Right lobe of liver (tissue), 6 donors: ENCODE measurements around the gene CBL. TPM values are rescaled to one million over a fixed set of nuclear protein-coding genes. Genes with fewer than 3 reads are reported as not detected.

ENCODE experiments used
- ATAC-seq, 4 donors: fragments of 200-7000 bp; cut with Tn5 transposase; one replicate each; pipeline ENCODE4 v1.9.1; 2020; ENCODE audit warnings: mild to moderate bottlenecking in 4 of 4, moderate library complexity in 4 of 4
- DNase-seq, 3 donors: peaks; one replicate each; pipeline ENCODE4 v3.0.0-alpha.2; 2020
- H3K27ac ChIP-seq, 3 donors: fragments of 200-600 bp; one replicate each; pipeline ENCODE4 v1.8.0; 2022
- H3K27me3 ChIP-seq, 2 donors: fragments of 200-600 bp; one replicate each; pipeline ENCODE4 v1.8.0; 2022
- H3K36me3 ChIP-seq, 4 donors: fragments of 200-600 bp; sonication (generic) in 1 of 4; one replicate each; pipeline versions ENCODE4 v1.5.1 to v1.8.0; 2017 to 2022; ENCODE audit warnings: control low read depth in 1 of 4
- H3K4me1 ChIP-seq, 4 donors: fragments of 200-600 bp; sonication (generic) in 1 of 4; one replicate each; pipeline versions ENCODE4 v1.5.1 to v1.8.0; 2017 to 2022; ENCODE audit warnings: control low read depth in 1 of 4
- H3K4me3 ChIP-seq, 3 donors: fragments of 200-600 bp; one replicate each; pipeline ENCODE4 v1.8.0; 2022
- H3K9me3 ChIP-seq, 4 donors: fragments of 200-600 bp; sonication (generic) in 1 of 4; one replicate each; pipeline versions ENCODE4 v1.5.1 to v1.8.0; 2017 to 2022; ENCODE audit warnings: control low read depth in 1 of 4
- CTCF ChIP-seq, 4 donors: fragments of 200-600 bp in 3 of 4; fragments of 450-650 bp in 1 of 4; IDR thresholded peaks; one replicate each; pipeline versions ENCODE4 v1.5.1 to v1.8.0; 2016 to 2022; ENCODE audit warnings: antibody characterized with exemption in 4 of 4, mild to moderate bottlenecking in 2 of 4
- POLR2A ChIP-seq: fragments of 450-650 bp; IDR thresholded peaks from one replicate; pipeline ENCODE4 v1.6.1; 2017; ENCODE audit warnings: antibody characterized with exemption, mild to moderate bottlenecking
- WGBS: methylation state at CpG from one replicate; pipeline ENCODE4 v1.1.6; 2018; ENCODE audit warnings: low coverage, low lambda C conversion rate; ENCODE audit not compliant: insufficient coverage; ENCODE audit errors: missing lambda C conversion rate; 5-methylcytosine and 5-hydroxymethylcytosine counted together
- intact Hi-C, 2 donors: fragments of 100-400 bp; cut with DNase I; formaldehyde crosslinking; loops; one replicate each; pipeline versions ENCODE4 v1.11.2 to v1.14.1; 2022
- total RNA-seq, 6 experiments: library from RNA; depleted of rRNA in 2 of 6; stranded (reverse); fragments of >200 nt in 2 of 6; fragmentation: NEBNext Ultra II Directional in 3 of 6; extraction: Animal tissue kit (Norgen Biotek cat#: 25700) in 3 of 6; gene quantifications; one replicate each; pipeline versions ENCODE4 v1.1.0 to v1.2.4, GENCODE V29; 2016 to 2023
- donor health status: DM: no; HTN: yes; CAD: no.
- donor health status: DM: no; HTN: no; CAD: no.
- donor health status: DM: no; HTN: no; CAD: no.
- donor health status: DM: no; HTN: yes; CAD: no.
- donor health status: DM: no; HTN: yes; CAD: no.

CBL gene
- total RNA-seq, 6 experiments from 2014 or later = 3.1 to 7.1 (median 4.6) TPM

- H3K36me3 ChIP-seq = peaks cover 0 to 21% (median 4%) of the 10 kb centered on the region in 4 donors
- DNase-seq (no peak), ATAC-seq (peak in 2 of 4 donors; percentile 33 to 61)
- intact Hi-C loops = no loop called here
- no peaks in the 10 kb centered on the region for H3K27me3 ChIP-seq
- 91% methylated on average over 3 of the region's 5 CpGs for WGBS
- no peak for TF ChIP-seq CTCF (IDR thresholded peaks at IDR 0.05)
- no peak for TF ChIP-seq POLR2A
- H3K4me3 ChIP-seq = no peak overlapping the region
- no peaks in the 10 kb centered on the region for H3K9me3 ChIP-seq
- H3K4me1 ChIP-seq = peaks cover 0 to 5% (median 1%) of the 10 kb centered on the region in 4 donors
- no peak overlapping the region for H3K27ac ChIP-seq
These were observed 97.1 kb downstream of the CBL start for GRCh38 chr11:119303227-119303718.

- no peaks in the 10 kb centered on the region for H3K9me3 ChIP-seq
- no peak for TF ChIP-seq POLR2A
- no peak for TF ChIP-seq CTCF (IDR thresholded peaks at IDR 0.05)
- H3K4me3 ChIP-seq = no peak overlapping the region
- H3K4me1 ChIP-seq = no peaks in the 10 kb centered on the region
- DNase-seq = no peak
- no peak for ATAC-seq
- H3K36me3 ChIP-seq = peaks cover 0 to 7% (median 0%) of the 10 kb centered on the region in 4 donors
- H3K27me3 ChIP-seq = no peaks in the 10 kb centered on the region
- no peak overlapping the region for H3K27ac ChIP-seq
- WGBS = 93% methylated on average over 3 of the region's 7 CpGs
- intact Hi-C loops = no loop called here
These were observed 99.6 kb downstream of the CBL start for GRCh38 chr11:119305556-119306372.

- Histone ChIP-seq H3K27ac (no peak overlapping the region), H3K27me3 (no peaks in the 10 kb centered on the region), H3K9me3 (no peaks in the 10 kb centered on the region), H3K36me3 (peaks cover 0 to 6% (median 0%) of the 10 kb centered on the region in 4 donors), H3K4me3 (no peak overlapping the region), H3K4me1 (no peaks in the 10 kb centered on the region)
- TF ChIP-seq CTCF (IDR thresholded peaks at IDR 0.05) = no peak
- no peak for DNase-seq
- peak; percentile 33 to 60 (median 42) for ATAC-seq
- 53% methylated on average over 2 of the region's 5 CpGs for WGBS
- intact Hi-C loops = no loop called here
These were observed 100.3 kb downstream of the CBL start for GRCh38 chr11:119306373-119306890.

GRCh38 chr11:119307219-119307618, 101.1 kb downstream of the CBL start:
- H3K36me3 ChIP-seq = peaks cover 0 to under 1% (median 0%) of the 10 kb centered on the region in 4 donors
- H3K27ac ChIP-seq = no peak overlapping the region
- no peaks in the 10 kb centered on the region for H3K27me3 ChIP-seq
- DNase-seq = no peak
- H3K9me3 ChIP-seq = no peaks in the 10 kb centered on the region
- peak in 2 of 4 donors; percentile 13 to 20 for ATAC-seq
- H3K4me3 ChIP-seq = no peak overlapping the region
- TF ChIP-seq CTCF (IDR thresholded peaks at IDR 0.05) (peak in 1 of 4 donors; percentile 4), POLR2A (no peak)
- no peaks in the 10 kb centered on the region for H3K4me1 ChIP-seq
- 38% methylated on average over 1 of the region's 1 CpG for WGBS
- intact Hi-C loops = no loop called here
